ENCODE measurements around the gene TMPRSS11F.
A peak's percentile ranks its signal among the peaks of the same experiment; 100 is the strongest.
"Not testable (repeated sequence)": the region's sequence is repeated elsewhere in the genome, so short reads cannot be mapped to it uniquely, and the experiment has no call there.

TMPRSS11F gene

GRCh38 chr4:68129793-68130192 lies at the start of gene TMPRSS11F:
TMPRSS11F (minus strand) TSS chr4:68129869; CDS start chr4:68129820, 49 bp downstream.
- DNase-seq = no peak
- intact Hi-C loops (cut with DNase I) = no loop called here

- intact Hi-C loops (cut with DNase I) = loop anchor here (5.0 kb wide), 1 partner anchor 190 kb away; no protein-coding TSS in a partner anchor
- DNase-seq = no peak
These were observed 47.2 kb upstream of the TMPRSS11F start for GRCh38 chr4:68176904-68177303.

- intact Hi-C loops (cut with DNase I) = loop anchor here (5.0 kb wide), 1 partner anchor 189 kb away; no protein-coding TSS in a partner anchor
- DNase-seq = no peak
These were observed 46.8 kb upstream of the TMPRSS11F start for GRCh38 chr4:68176500-68176899.

GRCh38 chr4:68175562-68176155 lies 46.0 kb upstream of the TMPRSS11F start:
- intact Hi-C loops (cut with DNase I) = loop anchor here (5.0 kb wide), 1 partner anchor 188 kb away; no protein-coding TSS in a partner anchor
- DNase-seq = peak in 33 of 42 donors; percentile 25 to 87 (median 61)

GRCh38 chr4:68174389-68174788 lies 44.7 kb upstream of the TMPRSS11F start:
- intact Hi-C loops (cut with DNase I); DNase-seq: not testable (repeated sequence)

GRCh38 chr4:68172147-68172546 lies 42.5 kb upstream of the TMPRSS11F start:
- DNase-seq; intact Hi-C loops (cut with DNase I): not testable (repeated sequence)

- intact Hi-C loops (cut with DNase I) = no loop called here
- peak in 12 of 42 donors; percentile 1 to 67 (median 30) for DNase-seq
These were observed 38.0 kb upstream of the TMPRSS11F start for GRCh38 chr4:68167706-68168105.

- intact Hi-C loops (cut with DNase I) = no loop called here
- DNase-seq = no peak
These were observed 37.5 kb upstream of the TMPRSS11F start for GRCh38 chr4:68167166-68167565.

GRCh38 chr4:68163754-68164153 lies 34.1 kb upstream of the TMPRSS11F start:
- intact Hi-C loops (cut with DNase I) = no loop called here

GRCh38 chr4:68162196-68162595 lies 32.5 kb upstream of the TMPRSS11F start:
- DNase-seq = no peak
- intact Hi-C loops (cut with DNase I) = no loop called here

More at GRCh38 chr4:68163754-68164153, 34.1 kb upstream of the TMPRSS11F start:
- DNase-seq = no peak

GRCh38 chr4:68152411-68152810 lies 22.7 kb upstream of the TMPRSS11F start:
- intact Hi-C loops (cut with DNase I) = no loop called here
- DNase-seq = no peak

GRCh38 chr4:68148800-68149685 lies 19.4 kb upstream of the TMPRSS11F start:
- DNase-seq = no peak
- intact Hi-C loops (cut with DNase I) = no loop called here

GRCh38 chr4:68147079-68147478 lies 17.4 kb upstream of the TMPRSS11F start:
- DNase-seq = no peak
- intact Hi-C loops (cut with DNase I) = no loop called here

- intact Hi-C loops (cut with DNase I) = no loop called here
These were observed 15.6 kb upstream of the TMPRSS11F start for GRCh38 chr4:68145261-68145660.

GRCh38 chr4:68141852-68142251 lies 12.2 kb upstream of the TMPRSS11F start:
- no peak for DNase-seq

More at GRCh38 chr4:68145261-68145660, 15.6 kb upstream of the TMPRSS11F start:
- DNase-seq = no peak

GRCh38 chr4:68132342-68132741 lies 2.7 kb upstream of the TMPRSS11F start:
- intact Hi-C loops (cut with DNase I) = no loop called here
- DNase-seq = no peak

More at GRCh38 chr4:68141852-68142251, 12.2 kb upstream of the TMPRSS11F start:
- intact Hi-C loops (cut with DNase I) = no loop called here

- no peak for DNase-seq
These were observed 5.4 kb downstream of the TMPRSS11F start for GRCh38 chr4:68124262-68124661.

GRCh38 chr4:68123525-68123924 lies 6.1 kb downstream of the TMPRSS11F start:
- intact Hi-C loops (cut with DNase I) = no loop called here
- no peak for DNase-seq

More at GRCh38 chr4:68124262-68124661, 5.4 kb downstream of the TMPRSS11F start:
- intact Hi-C loops (cut with DNase I) = no loop called here

GRCh38 chr4:68119921-68120320 lies 9.7 kb downstream of the TMPRSS11F start:
- DNase-seq = no peak
- intact Hi-C loops (cut with DNase I) = no loop called here

- intact Hi-C loops (cut with DNase I) = no loop called here
- no peak for DNase-seq
These were observed 19.2 kb downstream of the TMPRSS11F start for GRCh38 chr4:68110441-68110840.
